H1 (cell line): Measurements from ENCODE around the gene ARMH3. TPM values are rescaled to one million over a fixed set of nuclear protein-coding genes. Genes with fewer than 3 reads are reported as not detected.

Experiments used
- CTCF ChIA-PET: fragments of 300-600 bp; sonication (Branson Sonifier 250); formaldehyde crosslinking; loops from one replicate; lab custom pipeline; 2021; ENCODE audit not compliant: partially characterized antibody; lab: Charles Lee
- POLR2A ChIA-PET: fragments of 300-600 bp; sonication (Branson Sonifier 250); formaldehyde crosslinking; loops from one replicate; lab custom pipeline; 2021; ENCODE audit warnings: inconsistent platforms; ENCODE audit not compliant: partially characterized antibody; lab: Charles Lee
- DNase-seq, 2 experiments: peaks; one replicate each; pipeline versions ENCODE4 v3.0.0 to v3.0.0-alpha.2; 2010 to 2022; ENCODE audit warnings: low spot score in 2 of 2, low read depth in 1 of 2, mixed read lengths in 1 of 2
- FAIRE-seq: peaks from 2 replicates; lab custom pipeline; 2011; peaks lifted over from hg19 to GRCh38; lab: Jason Lieb, UNC
- H2AFZ ChIP-seq: 2 replicates; pipeline ENCODE4 v1.8.1; 2012; ENCODE audit warnings: low read length, inconsistent platforms
- H2AK5ac ChIP-seq: 2 replicates; pipeline ENCODE4 v1.6.1; 2013; ENCODE audit warnings: low read depth, low read length
- H2BK120ac ChIP-seq: replicated peaks from 2 replicates; pipeline ENCODE3; 2013; ENCODE audit warnings: low read depth, low read length, inconsistent platforms
- H2BK12ac ChIP-seq: 2 replicates; pipeline ENCODE4 v1.6.1; 2013; ENCODE audit warnings: low read depth, low read length
- H2BK15ac ChIP-seq: 2 replicates; pipeline ENCODE4 v1.6.1; 2013; ENCODE audit warnings: low read length
- H2BK20ac ChIP-seq: 2 replicates; pipeline ENCODE4 v1.6.1; 2013; ENCODE audit warnings: low read length
- H2BK5ac ChIP-seq: 2 replicates; pipeline ENCODE4 v1.6.1; 2013; ENCODE audit warnings: low read depth, low read length
- H3K14ac ChIP-seq: 2 replicates; pipeline ENCODE4 v1.6.1; 2013; ENCODE audit warnings: inconsistent platforms; ENCODE audit not compliant: insufficient read length
- H3K18ac ChIP-seq: 2 replicates; pipeline ENCODE4 v1.6.1; 2013; ENCODE audit warnings: low read length; ENCODE audit errors: extremely low read depth
- H3K23ac ChIP-seq: 2 replicates; pipeline ENCODE4 v1.6.1; 2013; ENCODE audit warnings: inconsistent platforms; ENCODE audit not compliant: insufficient read length
- H3K23me2 ChIP-seq: 2 replicates; pipeline ENCODE4 v1.6.1; 2013; ENCODE audit warnings: low read depth, low read length
- H3K27ac ChIP-seq: 2 replicates; pipeline ENCODE4 v1.6.1; 2011; ENCODE audit warnings: low read depth, low read length, inconsistent platforms
- H3K27me3 ChIP-seq, 4 experiments: replicated peaks in 1 of 4; 1 replicate in 1 of 4; 2 replicates in 3 of 4; pipeline versions ENCODE4 v1.6.1 to v1.8.1; 2011 to 2013; ENCODE audit warnings: low read length in 3 of 4, mild to moderate bottlenecking in 3 of 4, inconsistent platforms in 2 of 4, mixed read lengths in 2 of 4, moderate library complexity in 1 of 4; ENCODE audit not compliant: control insufficient read depth in 3 of 4, insufficient read depth in 3 of 4; ENCODE audit errors: extremely low read depth in 1 of 4
- H3K36me3 ChIP-seq, 4 experiments: 2 replicates each; pipeline versions ENCODE4 v1.6.1 to v1.8.1; 2011 to 2013; ENCODE audit warnings: mild to moderate bottlenecking in 4 of 4, low read length in 3 of 4, moderate library complexity in 2 of 4, control low read depth in 1 of 4, inconsistent platforms in 1 of 4; ENCODE audit not compliant: insufficient read depth in 4 of 4, control insufficient read depth in 2 of 4
- H3K4ac ChIP-seq: replicated peaks from 2 replicates; pipeline ENCODE3; 2013; ENCODE audit warnings: low read length, low read depth, mixed read lengths, inconsistent platforms; ENCODE audit not compliant: insufficient read length
- H3K4me1 ChIP-seq, 4 experiments: replicated peaks in 1 of 4; 1 replicate in 1 of 4; 2 replicates in 3 of 4; pipeline versions ENCODE4 v1.6.1 to v1.8.1; 2011 to 2013; ENCODE audit warnings: low read length in 3 of 4, inconsistent platforms in 2 of 4, mixed read lengths in 1 of 4; ENCODE audit not compliant: insufficient read depth in 4 of 4, control insufficient read depth in 3 of 4
- H3K4me2 ChIP-seq, 2 experiments: 2 replicates each; pipeline versions ENCODE4 v1.6.1 to v1.8.1; 2011 to 2013; ENCODE audit warnings: low read depth in 2 of 2, low read length in 2 of 2, control low read depth in 1 of 2, inconsistent platforms in 1 of 2, mild to moderate bottlenecking in 1 of 2; ENCODE audit not compliant: insufficient read depth in 1 of 2
- H3K4me3 ChIP-seq, 4 experiments: fragments of 200-600, 300-600 bp in 1 of 4; sonication (generic), shearing (Covaris generic), sonication (Bioruptor Twin) in 1 of 4; 2 replicates each; pipeline versions ENCODE4 v1.5.1 to v1.8.1; 2011 to 2016; ENCODE audit warnings: low read length in 4 of 4, low read depth in 3 of 4, control low read depth in 2 of 4, inconsistent platforms in 2 of 4, mild to moderate bottlenecking in 2 of 4, mixed read lengths in 1 of 4, moderate library complexity in 1 of 4; ENCODE audit not compliant: insufficient read depth in 2 of 4; ENCODE audit errors: extremely low read depth in 1 of 4
- H3K56ac ChIP-seq: replicated peaks from 2 replicates; pipeline ENCODE3; 2013; ENCODE audit warnings: low read depth, mild to moderate bottlenecking, mixed read lengths, low read length, inconsistent platforms; ENCODE audit not compliant: insufficient read length
- H3K79me1 ChIP-seq: 2 replicates; pipeline ENCODE4 v1.6.1; 2013; ENCODE audit warnings: low read depth, low read length, control low read depth
- H3K79me2 ChIP-seq, 2 experiments: 2 replicates each; pipeline versions ENCODE4 v1.6.1 to v1.8.1; 2012 to 2013; ENCODE audit warnings: low read length in 2 of 2, mild to moderate bottlenecking in 2 of 2, inconsistent platforms in 1 of 2; ENCODE audit not compliant: insufficient read depth in 2 of 2, control insufficient read depth in 1 of 2
- H3K9ac ChIP-seq, 4 experiments: replicated peaks in 1 of 4; 1 replicate in 1 of 4; 2 replicates in 3 of 4; pipeline versions ENCODE4 v1.6.1 to v1.8.1; 2011 to 2013; ENCODE audit warnings: low read depth in 3 of 4, low read length in 3 of 4, control low read depth in 2 of 4, mild to moderate bottlenecking in 2 of 4, moderate library complexity in 2 of 4, inconsistent platforms in 1 of 4; ENCODE audit errors: extremely low read depth in 1 of 4
- H3K9me3 ChIP-seq, 2 experiments: 2 replicates each; pipeline versions ENCODE4 v1.6.1 to v1.8.1; 2012 to 2013; ENCODE audit warnings: mild to moderate bottlenecking in 2 of 2, moderate library complexity in 2 of 2, control low read depth in 1 of 2, inconsistent platforms in 1 of 2, low read depth in 1 of 2, low read length in 1 of 2, mixed read lengths in 1 of 2; ENCODE audit not compliant: insufficient read depth in 2 of 2
- H4K20me1 ChIP-seq, 2 experiments: replicated peaks in 1 of 2; 2 replicates each; pipeline versions ENCODE3 to v1.8.1; 2011 to 2013; ENCODE audit warnings: inconsistent platforms in 2 of 2, low read length in 2 of 2, mild to moderate bottlenecking in 1 of 2; ENCODE audit not compliant: insufficient read depth in 2 of 2, control insufficient read depth in 1 of 2
- H4K5ac ChIP-seq: 2 replicates; pipeline ENCODE4 v1.6.1; 2013; ENCODE audit warnings: low read length, low read depth, mixed read lengths, inconsistent platforms; ENCODE audit not compliant: insufficient read length
- H4K8ac ChIP-seq: 2 replicates; pipeline ENCODE4 v1.8.0; 2013; ENCODE audit warnings: mild to moderate bottlenecking, moderate library complexity, low read length, inconsistent platforms; ENCODE audit not compliant: insufficient read depth; ENCODE audit errors: extremely low read depth
- H4K91ac ChIP-seq: replicated peaks from 2 replicates; pipeline ENCODE3; 2013; ENCODE audit warnings: low read length, mixed read lengths, inconsistent platforms; ENCODE audit not compliant: insufficient read length
- CHD2 ChIP-seq: IDR thresholded peaks from 2 replicates; pipeline ENCODE4 v1.6.1; 2012; ENCODE audit warnings: low read length, improper control_type of control experiment
- KDM1A ChIP-seq: fragments of 200-600, 300-600 bp; sonication (generic); IDR thresholded peaks from 2 replicates; pipeline ENCODE4 v1.7.1; 2016; ENCODE audit warnings: mild to moderate bottlenecking, low read length, borderline replicate concordance
- SP1 ChIP-seq: IDR thresholded peaks from 2 replicates; pipeline ENCODE4 v1.6.1; 2011; ENCODE audit warnings: low read depth, low read length
- WGBS, 2 experiments: shearing (Covaris generic) in 1 of 2; methylation state at CpG; one replicate each; pipeline versions ENCODE4 v1.1.6 to v1.1.7; 2013 to 2015; ENCODE audit warnings: low lambda C conversion rate in 2 of 2, mixed read lengths in 2 of 2, inconsistent platforms in 1 of 2, low coverage in 1 of 2, missing lambda C conversion rate in 1 of 2; ENCODE audit not compliant: insufficient replicate concordance in 2 of 2, insufficient coverage in 1 of 2, insufficient read length in 1 of 2; ENCODE audit errors: extremely low coverage in 1 of 2, missing lambda C conversion rate in 1 of 2; 5-methylcytosine and 5-hydroxymethylcytosine counted together
- polyA plus RNA-seq, 7 experiments: library from polyadenylated mRNA; depleted of rRNA in 3 of 7; stranded (reverse) in 5 of 7; unstranded in 2 of 7; fragments of >200 nt in 5 of 7; fragments of 200-250 nt in 2 of 7; gene quantifications; 1 replicate in 5 of 7; 2 replicates in 1 of 7; 4 replicates in 1 of 7; pipeline versions ENCODE4 v1.2.1 to v1.2.3, GENCODE V29; 2011 to 2013; ENCODE audit warnings: missing spikeins in 2 of 7, mixed read lengths in 2 of 7
- total RNA-seq: library from RNA; stranded (reverse); fragmentation: NEBNext Ultra II Directional; extraction: Animal tissue kit (Norgen Biotek cat#: 25700); gene quantifications from 2 replicates; pipeline ENCODE4 v1.2.1, GENCODE V29; 2021

ARMH3 gene
- total and polyA plus RNA-seq, 2 of the 8 experiments (the other 6 are each of a cell fraction or from before 2014, with no cell fraction given): 11.6 to 18.3 TPM

- H3K23ac ChIP-seq: no peak overlapping the region
- no peak overlapping the region for H3K4ac ChIP-seq
- H4K5ac ChIP-seq: no peak overlapping the region
- ChIA-PET POLR2A (no interaction called here), CTCF (interaction anchor here (0.7 to 1.8 kb wide), 7 partner anchors 16 to 105 kb away, joined by 3 to 10 read pairs (median 3); no protein-coding TSS in a partner anchor)
- no peak overlapping the region for H2BK20ac ChIP-seq
- H2BK5ac ChIP-seq: no peak overlapping the region
- 97% methylated on average over 1 of the region's 1 CpG; no CpG with 5 or more reads in 1 of the 2 experiments for WGBS, 2 experiments
- DNase-seq: no peak
- H3K9me3 ChIP-seq: no peaks in the 10 kb centered on the region
- no peaks in the 10 kb centered on the region for H3K36me3 ChIP-seq
- H3K79me1 ChIP-seq: peaks cover 3% of the 10 kb centered on the region; the same call in 1 of the 2 replicates
- H3K14ac ChIP-seq: no peak overlapping the region
- no peaks in the 10 kb centered on the region for H3K27me3 ChIP-seq
- H2BK120ac ChIP-seq: no peak overlapping the region
- no peak overlapping the region for H4K91ac ChIP-seq
- no peaks in the 10 kb centered on the region for H4K20me1 ChIP-seq
- H2AFZ ChIP-seq: no peak overlapping the region
- no peak for FAIRE-seq
- no peak overlapping the region for H3K4me2 ChIP-seq
- H3K79me2 ChIP-seq: no peaks in the 10 kb centered on the region
- H2AK5ac ChIP-seq: no peak overlapping the region
- no peak overlapping the region for H2BK15ac ChIP-seq
- H3K4me3 ChIP-seq: no peak overlapping the region
- H3K9ac ChIP-seq: no peak overlapping the region
- no peak overlapping the region for H3K27ac ChIP-seq
- no peaks in the 10 kb centered on the region for H3K4me1 ChIP-seq
- H3K23me2 ChIP-seq: no peaks in the 10 kb centered on the region
- H2BK12ac ChIP-seq: no peak overlapping the region
- H3K18ac ChIP-seq: no peak overlapping the region
- no peak overlapping the region for H4K8ac ChIP-seq
- no peak overlapping the region for H3K56ac ChIP-seq
- TF ChIP-seq SP1: no peak
- TF ChIP-seq CHD2: no peak
- no peak for TF ChIP-seq KDM1A
These were observed 115.1 kb downstream of the ARMH3 start for GRCh38 chr10:101940916-101941315.
